ENCODE data around the gene PRDX5.

PRDX5 gene

GRCh38 chr11:64276653-64277431 is 41.1 kb upstream of the PRDX5 start:
- H3K27me3 ChIP-seq (replicated peaks in 2 of 5; ENCODE audit: control insufficient read depth in 4 of 5, insufficient read depth in 5 of 5, low read length in 4 of 5): no peaks in the 10 kb centered on the region
- H3K36me3 ChIP-seq (ENCODE audit: control insufficient read depth in 4 of 4, insufficient read depth in 4 of 4, low read length in 3 of 4): peaks cover 4 to 33% (median 24%) of the 10 kb centered on the region in 4 experiments
- H3K4me3 ChIP-seq (ENCODE audit: control insufficient read depth in 1 of 7, extremely low read depth in 1 of 7, insufficient read depth in 4 of 7, low read depth in 2 of 7, low read length in 6 of 7): no peak overlapping the region
- no peaks in the 10 kb centered on the region for H3K9me3 ChIP-seq (ENCODE audit: control extremely low read depth in 1 of 5, control insufficient read depth in 4 of 5, insufficient read depth in 2 of 5, low read depth in 1 of 5, low read length in 4 of 5)
- peaks cover 0 to 9% (median 5%) of the 10 kb centered on the region in 4 experiments for H3K4me1 ChIP-seq (ENCODE audit: control extremely low read depth in 1 of 4, control insufficient read depth in 4 of 4, insufficient read depth in 4 of 4, low read length in 3 of 4)
- ChIA-PET CTCF (interaction anchor here (0.6 to 4.8 kb wide), 7 partner anchors 9 to 48 kb away, joined by 3 to 19 read pairs (median 3); partner anchors contain the start of genes CATSPERZ and GPR137), POLR2A (no interaction called here)
- DNase-seq: no peak
- no peak overlapping the region for H3K27ac ChIP-seq (ENCODE audit: insufficient read depth in 1 of 2, low read depth in 1 of 2, low read length in 2 of 2, poor library complexity in 1 of 2, severe bottlenecking in 2 of 2)
- WGBS (ENCODE audit: insufficient coverage): 99% methylated on average over 14 of the region's 17 CpGs

GRCh38 chr11:64278576-64279190 is 39.2 kb upstream of the PRDX5 start:
- H3K36me3 ChIP-seq (ENCODE audit: control insufficient read depth in 4 of 4, insufficient read depth in 4 of 4, low read length in 3 of 4): peaks cover 6 to 33% (median 24%) of the 10 kb centered on the region in 4 experiments
- no peaks in the 10 kb centered on the region for H3K27me3 ChIP-seq (replicated peaks in 2 of 5; ENCODE audit: control insufficient read depth in 4 of 5, insufficient read depth in 5 of 5, low read length in 4 of 5)
- no peaks in the 10 kb centered on the region for H3K9me3 ChIP-seq (ENCODE audit: control extremely low read depth in 1 of 5, control insufficient read depth in 4 of 5, insufficient read depth in 2 of 5, low read depth in 1 of 5, low read length in 4 of 5)
- 93% methylated on average over 8 of the region's 8 CpGs for WGBS (ENCODE audit: insufficient coverage)
- H3K27ac ChIP-seq (ENCODE audit: insufficient read depth in 1 of 2, low read depth in 1 of 2, low read length in 2 of 2, poor library complexity in 1 of 2, severe bottlenecking in 2 of 2): no peak overlapping the region
- CTCF ChIA-PET: interaction anchor here (0.7 to 4.8 kb wide), 4 partner anchors 11 to 54 kb away, joined by 3 to 19 read pairs (median 4); partner anchors contain the start of gene CATSPERZ
- POLR2A ChIA-PET: no interaction called here
- peaks cover 0 to 5% (median under 1%) of the 10 kb centered on the region in 4 experiments for H3K4me1 ChIP-seq (ENCODE audit: control extremely low read depth in 1 of 4, control insufficient read depth in 4 of 4, insufficient read depth in 4 of 4, low read length in 3 of 4)
- no peak overlapping the region for H3K4me3 ChIP-seq (ENCODE audit: control insufficient read depth in 1 of 7, extremely low read depth in 1 of 7, insufficient read depth in 4 of 7, low read depth in 2 of 7, low read length in 6 of 7)
- no peak for DNase-seq

GRCh38 chr11:64281957-64282770 is 35.8 kb upstream of the PRDX5 start:
- no peak for DNase-seq
- Histone ChIP-seq H3K4me3 (ENCODE audit: control insufficient read depth in 1 of 7, extremely low read depth in 1 of 7, insufficient read depth in 4 of 7, low read depth in 2 of 7, low read length in 6 of 7) (no peak overlapping the region), H3K36me3 (ENCODE audit: control insufficient read depth in 4 of 4, insufficient read depth in 4 of 4, low read length in 3 of 4) (peaks cover 4 to 26% (median 12%) of the 10 kb centered on the region in 4 experiments), H3K9me3 (ENCODE audit: control extremely low read depth in 1 of 5, control insufficient read depth in 4 of 5, insufficient read depth in 2 of 5, low read depth in 1 of 5, low read length in 4 of 5) (no peaks in the 10 kb centered on the region), H3K27ac (ENCODE audit: insufficient read depth in 1 of 2, low read depth in 1 of 2, low read length in 2 of 2, poor library complexity in 1 of 2, severe bottlenecking in 2 of 2) (no peak overlapping the region), H3K27me3 (replicated peaks in 2 of 5; ENCODE audit: control insufficient read depth in 4 of 5, insufficient read depth in 5 of 5, low read length in 4 of 5) (no peaks in the 10 kb centered on the region), H3K4me1 (ENCODE audit: control extremely low read depth in 1 of 4, control insufficient read depth in 4 of 4, insufficient read depth in 4 of 4, low read length in 3 of 4) (peaks cover 0 to 21% (median 20%) of the 10 kb centered on the region in 4 experiments)
- 98% methylated on average over 15 of the region's 22 CpGs for WGBS (ENCODE audit: insufficient coverage)
- POLR2A ChIA-PET: interaction anchor here (0.7 kb wide), 1 partner anchor 45 kb away, joined by 6 read pairs; no protein-coding TSS in a partner anchor
- CTCF ChIA-PET: interaction anchor here (0.6 to 6.4 kb wide), 5 partner anchors 11 to 122 kb away, joined by 3 to 42 read pairs (median 3); partner anchors contain the start of gene CATSPERZ

GRCh38 chr11:64283092-64283491 is 34.8 kb upstream of the PRDX5 start:
- Histone ChIP-seq H3K27me3 (replicated peaks in 2 of 5; ENCODE audit: control insufficient read depth in 4 of 5, insufficient read depth in 5 of 5, low read length in 4 of 5) (no peaks in the 10 kb centered on the region), H3K4me3 (ENCODE audit: control insufficient read depth in 1 of 7, extremely low read depth in 1 of 7, insufficient read depth in 4 of 7, low read depth in 2 of 7, low read length in 6 of 7) (no peak overlapping the region), H3K9me3 (ENCODE audit: control extremely low read depth in 1 of 5, control insufficient read depth in 4 of 5, insufficient read depth in 2 of 5, low read depth in 1 of 5, low read length in 4 of 5) (no peaks in the 10 kb centered on the region), H3K4me1 (ENCODE audit: control extremely low read depth in 1 of 4, control insufficient read depth in 4 of 4, insufficient read depth in 4 of 4, low read length in 3 of 4) (peaks cover 0 to 21% (median 20%) of the 10 kb centered on the region in 4 experiments), H3K27ac (ENCODE audit: insufficient read depth in 1 of 2, low read depth in 1 of 2, low read length in 2 of 2, poor library complexity in 1 of 2, severe bottlenecking in 2 of 2) (peak overlapping the region; percentile 28 to 99), H3K36me3 (ENCODE audit: control insufficient read depth in 4 of 4, insufficient read depth in 4 of 4, low read length in 3 of 4) (peaks cover 4 to 21% (median 9%) of the 10 kb centered on the region in 4 experiments)
- 100% methylated on average over 3 of the region's 3 CpGs for WGBS (ENCODE audit: insufficient coverage)
- CTCF ChIA-PET: interaction anchor here (0.6 to 6.4 kb wide), 8 partner anchors 9 to 123 kb away, joined by 3 to 42 read pairs (median 6); partner anchors contain the start of genes CATSPERZ, FERMT3 and PLCB3
- POLR2A ChIA-PET: interaction anchor here (2.9 kb wide), 1 partner anchor 13 kb away, joined by 30 read pairs; no protein-coding TSS in a partner anchor
- DNase-seq: no peak

- peak within 1 kb of the TSS; percentile 98 to 99 for H3K27ac ChIP-seq (ENCODE audit: insufficient read depth in 1 of 2, low read depth in 1 of 2, low read length in 2 of 2, poor library complexity in 1 of 2, severe bottlenecking in 2 of 2)
- peaks cover 0 to 12% (median 3%) of the 10 kb centered on the region in 4 experiments for H3K36me3 ChIP-seq (ENCODE audit: control insufficient read depth in 4 of 4, insufficient read depth in 4 of 4, low read length in 3 of 4)
- DNase-seq: peak; percentile 91 to 93 (median 93)
- peaks cover 0 to 21% (median 20%) of the 10 kb centered on the region in 4 experiments for H3K4me1 ChIP-seq (ENCODE audit: control extremely low read depth in 1 of 4, control insufficient read depth in 4 of 4, insufficient read depth in 4 of 4, low read length in 3 of 4)
- ChIA-PET POLR2A (interaction anchor here (0.6 to 2.9 kb wide), 4 partner anchors 14 to 1136 kb away, joined by 3 to 30 read pairs (median 4); partner anchors contain the start of gene FKBP2), CTCF (interaction anchor here (0.6 to 6.4 kb wide), 13 partner anchors 7 to 79 kb away, joined by 3 to 42 read pairs (median 4); partner anchors contain the start of genes CATSPERZ, FERMT3, PLCB3 and TRMT112)
- WGBS (ENCODE audit: insufficient coverage): 6% methylated on average over 29 of the region's 44 CpGs
- H3K9me3 ChIP-seq (ENCODE audit: control extremely low read depth in 1 of 5, control insufficient read depth in 4 of 5, insufficient read depth in 2 of 5, low read depth in 1 of 5, low read length in 4 of 5): no peaks in the 10 kb centered on the region
- H3K27me3 ChIP-seq (replicated peaks in 2 of 5; ENCODE audit: control insufficient read depth in 4 of 5, insufficient read depth in 5 of 5, low read length in 4 of 5): peaks cover 0 to under 1% (median 0%) of the 10 kb centered on the region in 5 experiments
- peak within 1 kb of the TSS; percentile 54 to 92 (median 81) for H3K4me3 ChIP-seq (ENCODE audit: control insufficient read depth in 1 of 7, extremely low read depth in 1 of 7, insufficient read depth in 4 of 7, low read depth in 2 of 7, low read length in 6 of 7)
Measured at GRCh38 chr11:64284048-64284961, 33.6 kb upstream of the PRDX5 start, which contains the start of gene BAD. BAD (minus strand) TSS chr11:64284665; CDS start chr11:64284368, 297 bp downstream.
